Common myeloid progenitor, CD34-positive (primary cell): Measurements from ENCODE around the gene MLST8.

Experiments
- CTCF ChIA-PET: fragments of 350-600 bp; sonication (Branson Sonifier 250); formaldehyde crosslinking; loops from one replicate; lab custom pipeline; 2021; ENCODE audit warnings: antibody characterized with exemption; lab: Charles Lee
- POLR2A ChIA-PET: fragments of 350-600 bp; sonication (Branson Sonifier 250); formaldehyde crosslinking; loops from one replicate; lab custom pipeline; 2021; ENCODE audit warnings: antibody characterized with exemption; lab: Charles Lee
- DNase-seq, 3 donors: peaks; one replicate each; pipeline versions ENCODE4 v3.0.0 to v3.0.0-alpha.2; 2013
- H3K27ac ChIP-seq, 2 experiments: 1 replicate in 1 of 2; 2 replicates in 1 of 2; pipeline ENCODE4 v1.7.0; 2013; ENCODE audit warnings: inconsistent platforms in 2 of 2, low read length in 2 of 2, mild to moderate bottlenecking in 2 of 2, low read depth in 1 of 2, moderate library complexity in 1 of 2; ENCODE audit not compliant: severe bottlenecking in 2 of 2, insufficient read depth in 1 of 2, poor library complexity in 1 of 2
- H3K27me3 ChIP-seq, 5 experiments: replicated peaks in 2 of 5; 1 replicate in 3 of 5; 2 replicates in 2 of 5; pipeline versions ENCODE4 v1.6.1 to v1.7.0; 2013; ENCODE audit warnings: low read length in 4 of 5, mild to moderate bottlenecking in 2 of 5, moderate library complexity in 2 of 5, inconsistent platforms in 1 of 5; ENCODE audit not compliant: insufficient read depth in 5 of 5, control insufficient read depth in 4 of 5
- H3K36me3 ChIP-seq, 4 experiments: 1 replicate in 2 of 4; 2 replicates in 2 of 4; pipeline versions ENCODE4 v1.6.1 to v1.7.0; 2013; ENCODE audit warnings: low read length in 3 of 4, control low read depth in 1 of 4, mild to moderate bottlenecking in 1 of 4; ENCODE audit not compliant: control insufficient read depth in 4 of 4, insufficient read depth in 4 of 4
- H3K4me1 ChIP-seq, 4 experiments: 1 replicate in 3 of 4; 2 replicates in 1 of 4; pipeline versions ENCODE4 v1.6.1 to v1.7.1; 2013; ENCODE audit warnings: low read length in 3 of 4, mild to moderate bottlenecking in 3 of 4, control low read depth in 1 of 4, inconsistent platforms in 1 of 4, moderate library complexity in 1 of 4; ENCODE audit not compliant: control insufficient read depth in 4 of 4, insufficient read depth in 4 of 4; ENCODE audit errors: control extremely low read depth in 1 of 4
- H3K4me3 ChIP-seq, 7 experiments: 1 replicate in 4 of 7; 2 replicates in 3 of 7; pipeline versions ENCODE4 v1.5.1 to v1.7.0; 2013; ENCODE audit warnings: mild to moderate bottlenecking in 7 of 7, low read length in 6 of 7, moderate library complexity in 6 of 7, inconsistent platforms in 2 of 7, low read depth in 2 of 7, control low read depth in 1 of 7; ENCODE audit not compliant: insufficient read depth in 4 of 7, control insufficient read depth in 1 of 7; ENCODE audit errors: extremely low read depth in 1 of 7
- H3K9me3 ChIP-seq, 5 experiments: 1 replicate in 4 of 5; 2 replicates in 1 of 5; pipeline versions ENCODE4 v1.6.1 to v1.7.1; 2013; ENCODE audit warnings: low read length in 4 of 5, mild to moderate bottlenecking in 2 of 5, inconsistent platforms in 1 of 5, low read depth in 1 of 5, moderate library complexity in 1 of 5; ENCODE audit not compliant: control insufficient read depth in 4 of 5, insufficient read depth in 2 of 5; ENCODE audit errors: control extremely low read depth in 1 of 5
- WGBS: methylation state at CpG from one replicate; pipeline ENCODE4 v1.1.5; 2013; ENCODE audit not compliant: insufficient coverage; 5-methylcytosine and 5-hydroxymethylcytosine counted together

The MLST8 gene

DNA sequence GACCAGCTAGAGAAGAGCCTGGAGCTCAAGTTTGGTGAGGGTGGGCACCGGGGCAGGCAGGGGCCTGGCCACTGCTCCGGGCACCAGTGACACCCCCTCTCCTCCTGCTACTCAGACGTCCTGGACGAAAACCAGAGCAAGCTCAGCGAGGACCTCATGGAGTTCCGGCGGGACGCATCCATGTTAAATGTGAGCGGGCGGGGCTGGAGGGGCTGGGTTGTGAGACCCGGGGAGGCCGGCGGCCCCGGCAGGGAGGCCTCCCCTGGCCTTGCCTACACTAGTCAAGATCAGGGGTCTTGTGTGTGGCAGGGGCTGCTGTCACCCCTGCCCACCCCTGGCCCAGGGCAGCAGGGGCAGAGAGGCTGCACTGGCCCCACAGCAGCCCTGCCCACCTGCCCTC lies 31.9 kb upstream of the MLST8 start:
- Histone ChIP-seq H3K36me3 (peaks cover 2 to 88% (median 50%) of the 10 kb centered on the region in 4 experiments), H3K27me3 (peaks cover 0 to 4% (median 0%) of the 10 kb centered on the region in 5 experiments), H3K9me3 (no peaks in the 10 kb centered on the region), H3K27ac (no peak overlapping the region), H3K4me1 (no peaks in the 10 kb centered on the region), H3K4me3 (no peak overlapping the region)
- ChIA-PET CTCF (interaction anchor here (1.2 kb wide), 1 partner anchor 26 kb away, joined by 3 read pairs; no protein-coding TSS in a partner anchor), POLR2A (interaction anchor here (0.6 kb wide), 1 partner anchor 45 kb away, joined by 3 read pairs; no protein-coding TSS in a partner anchor)
- 98% methylated on average over 12 of the region's 14 CpGs for WGBS
- DNase-seq: no peak

DNA sequence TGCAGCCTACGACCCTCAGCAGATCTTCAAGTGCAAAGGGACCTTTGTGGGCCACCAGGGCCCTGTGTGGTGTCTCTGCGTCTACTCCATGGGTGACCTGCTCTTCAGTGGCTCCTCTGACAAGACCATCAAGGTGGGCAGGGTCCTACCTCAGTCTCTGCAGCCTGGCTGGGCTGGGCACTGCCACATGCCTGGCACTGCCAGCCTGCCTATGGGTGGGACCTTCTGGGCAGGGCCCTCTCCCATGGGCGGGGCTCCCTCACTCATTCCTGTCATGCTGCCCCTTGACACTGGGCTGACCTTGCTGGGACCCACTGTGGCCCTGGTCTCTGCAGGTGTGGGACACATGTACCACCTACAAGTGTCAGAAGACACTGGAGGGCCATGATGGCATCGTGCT lies 31.3 kb upstream of the MLST8 start:
- POLR2A ChIA-PET: interaction anchor here (0.6 kb wide), 1 partner anchor 44 kb away, joined by 3 read pairs; no protein-coding TSS in a partner anchor

GRCh38 chr16:2174396-2175131 lies 30.7 kb upstream of the MLST8 start:
- WGBS: 96% methylated on average over 21 of the region's 21 CpGs
- H3K27me3 ChIP-seq: peaks cover 0 to 11% (median 0%) of the 10 kb centered on the region in 5 experiments
- CTCF ChIA-PET: no interaction called here
- DNase-seq: no peak
- no peak overlapping the region for H3K4me3 ChIP-seq
- POLR2A ChIA-PET: interaction anchor here (0.5 kb wide), 1 partner anchor 270 kb away, joined by 8 read pairs; no protein-coding TSS in a partner anchor
- H3K27ac ChIP-seq: no peak overlapping the region
- no peaks in the 10 kb centered on the region for H3K9me3 ChIP-seq
- H3K36me3 ChIP-seq: peaks cover 2 to 82% (median 45%) of the 10 kb centered on the region in 4 experiments
- no peaks in the 10 kb centered on the region for H3K4me1 ChIP-seq

More for the DNA sequence above, 31.3 kb upstream of the MLST8 start:
- Histone ChIP-seq H3K4me3 (no peak overlapping the region), H3K27ac (no peak overlapping the region), H3K9me3 (no peaks in the 10 kb centered on the region), H3K36me3 (peaks cover 2 to 84% (median 48%) of the 10 kb centered on the region in 4 experiments), H3K27me3 (peaks cover 0 to 6% (median 0%) of the 10 kb centered on the region in 5 experiments), H3K4me1 (no peaks in the 10 kb centered on the region)
- no peak for DNase-seq
- 96% methylated on average over 4 of the region's 4 CpGs for WGBS
- CTCF ChIA-PET: no interaction called here

DNA sequence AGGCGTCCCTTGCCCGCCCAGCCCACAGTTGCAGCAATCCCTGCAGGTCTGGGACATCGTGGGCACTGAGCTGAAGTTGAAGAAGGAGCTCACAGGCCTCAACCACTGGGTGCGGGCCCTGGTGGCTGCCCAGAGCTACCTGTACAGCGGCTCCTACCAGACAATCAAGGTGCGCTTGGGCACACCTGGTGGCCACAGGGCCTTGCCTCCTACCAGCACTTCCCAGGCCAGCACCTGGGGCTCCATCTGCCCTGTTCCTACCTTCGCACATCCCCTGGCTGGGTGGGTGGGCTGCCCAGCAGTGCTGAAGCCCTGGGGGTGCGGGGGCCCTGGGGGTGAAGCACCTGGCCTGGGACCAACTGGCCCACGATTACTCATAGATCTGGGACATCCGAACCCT lies 29.8 kb upstream of the MLST8 start:
- 96% methylated on average over 10 of the region's 10 CpGs for WGBS
- H3K36me3 ChIP-seq: peaks cover 2 to 74% (median 43%) of the 10 kb centered on the region in 4 experiments
- POLR2A ChIA-PET: no interaction called here

GRCh38 chr16:2176047-2176446 lies 29.2 kb upstream of the MLST8 start:
- no peak overlapping the region for H3K4me3 ChIP-seq
- CTCF ChIA-PET: no interaction called here
- POLR2A ChIA-PET: no interaction called here

More for the DNA sequence above, 29.8 kb upstream of the MLST8 start:
- Histone ChIP-seq H3K9me3 (no peaks in the 10 kb centered on the region), H3K27me3 (peaks cover 0 to 13% (median 0%) of the 10 kb centered on the region in 5 experiments), H3K4me3 (no peak overlapping the region), H3K27ac (no peak overlapping the region), H3K4me1 (no peaks in the 10 kb centered on the region)
- CTCF ChIA-PET: no interaction called here
- DNase-seq: no peak

GRCh38 chr16:2177101-2177500 lies 28.2 kb upstream of the MLST8 start:
- H3K9me3 ChIP-seq: no peaks in the 10 kb centered on the region
- H3K36me3 ChIP-seq: peaks cover 2 to 59% (median 35%) of the 10 kb centered on the region in 4 experiments
- H3K4me3 ChIP-seq: no peak overlapping the region
- no peak overlapping the region for H3K27ac ChIP-seq
- ChIA-PET CTCF (interaction anchor here (1.2 kb wide), 1 partner anchor 14 kb away, joined by 3 read pairs; no protein-coding TSS in a partner anchor), POLR2A (no interaction called here)
- peaks cover 0 to 13% (median 0%) of the 10 kb centered on the region in 5 experiments for H3K27me3 ChIP-seq
- 90% methylated on average over 18 of the region's 18 CpGs for WGBS
- no peak for DNase-seq
- H3K4me1 ChIP-seq: no peaks in the 10 kb centered on the region

More at GRCh38 chr16:2176047-2176446, 29.2 kb upstream of the MLST8 start:
- Histone ChIP-seq H3K27ac (no peak overlapping the region), H3K4me1 (no peaks in the 10 kb centered on the region), H3K36me3 (peaks cover 2 to 70% (median 40%) of the 10 kb centered on the region in 4 experiments), H3K9me3 (no peaks in the 10 kb centered on the region), H3K27me3 (peaks cover 0 to 13% (median 0%) of the 10 kb centered on the region in 5 experiments)
- no peak for DNase-seq
- WGBS: 96% methylated on average over 23 of the region's 23 CpGs

DNA sequence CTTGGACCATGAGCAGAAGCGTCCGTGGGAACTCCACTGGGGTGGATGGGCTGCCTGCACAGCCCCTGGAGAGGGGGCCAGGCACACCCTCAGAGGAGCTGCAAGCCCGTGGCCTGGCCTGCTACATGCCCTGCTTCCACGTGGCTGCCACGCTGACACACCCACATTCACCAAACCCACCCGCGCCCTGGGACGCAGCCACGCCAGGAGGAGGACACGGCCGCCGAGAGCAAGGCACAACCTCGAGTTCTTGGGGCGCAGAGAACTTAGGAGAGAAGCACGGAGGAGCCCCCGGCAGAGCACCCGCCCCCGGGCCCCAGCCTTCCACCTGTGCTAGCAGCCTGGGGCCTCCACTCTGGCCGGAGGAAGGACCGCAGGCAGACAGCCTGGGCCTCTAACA lies 27.7 kb upstream of the MLST8 start:
- Histone ChIP-seq H3K27me3 (peaks cover 0 to 13% (median 0%) of the 10 kb centered on the region in 5 experiments), H3K27ac (no peak overlapping the region), H3K4me1 (no peaks in the 10 kb centered on the region), H3K9me3 (no peaks in the 10 kb centered on the region), H3K36me3 (peaks cover 2 to 56% (median 34%) of the 10 kb centered on the region in 4 experiments), H3K4me3 (no peak overlapping the region)
- ChIA-PET CTCF (interaction anchor here (0.8 to 1.2 kb wide), 2 partner anchors 14 to 17 kb away, joined by 3 read pairs; no protein-coding TSS in a partner anchor), POLR2A (no interaction called here)
- no peak for DNase-seq
- over 99% methylated on average over 11 of the region's 20 CpGs for WGBS
